Measurements from ENCODE around the gene LYVE1.

The LYVE1 gene

DNA sequence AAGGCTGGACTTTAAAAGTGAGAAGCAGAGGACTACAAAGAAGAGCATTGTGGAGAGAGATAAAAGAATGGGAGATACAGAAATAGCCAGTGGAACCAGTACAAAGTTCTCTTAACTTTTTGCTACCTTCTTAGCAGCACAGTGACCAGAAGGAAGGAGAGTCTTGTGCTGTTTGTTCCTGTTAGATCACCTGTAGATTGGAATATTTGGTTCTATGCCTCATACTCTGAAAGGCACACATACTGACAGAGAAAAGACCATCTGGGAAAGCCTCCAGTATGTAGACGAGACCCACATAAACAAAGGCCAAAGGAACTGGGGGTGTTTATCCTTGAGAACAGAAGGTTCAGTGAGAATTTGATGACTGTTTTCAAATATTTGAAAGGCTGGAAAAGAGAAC lies 46.2 kb downstream of the LYVE1 start:
- DNase-seq (ENCODE audit: low spot score): no peak

GRCh38 chr11:10520562-10520961 lies 47.9 kb downstream of the LYVE1 start:
- no peak for DNase-seq (ENCODE audit: low spot score)

DNA sequence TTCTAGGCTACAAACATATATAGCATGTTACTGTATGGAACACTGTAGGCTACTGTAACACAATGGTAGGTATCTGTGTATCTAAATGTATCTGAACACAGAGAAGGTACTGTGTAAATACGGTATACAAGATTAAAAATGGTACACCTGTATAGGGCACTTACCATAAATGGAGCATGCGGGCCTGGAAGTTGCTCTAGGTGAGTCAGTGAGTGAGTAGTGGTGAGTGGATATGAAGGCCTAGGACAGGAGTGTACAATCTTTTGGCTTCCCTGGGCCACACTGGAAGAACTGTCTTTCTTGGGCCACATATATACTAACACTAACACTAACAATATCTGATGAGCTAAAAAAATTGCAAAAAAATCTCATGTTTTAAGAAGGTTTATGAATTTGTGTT lies 48.8 kb downstream of the LYVE1 start:
- no peak for DNase-seq (ENCODE audit: low spot score)

GRCh38 chr11:10518891-10519290 lies 49.6 kb downstream of the LYVE1 start:
- DNase-seq (ENCODE audit: low spot score): no peak

DNA sequence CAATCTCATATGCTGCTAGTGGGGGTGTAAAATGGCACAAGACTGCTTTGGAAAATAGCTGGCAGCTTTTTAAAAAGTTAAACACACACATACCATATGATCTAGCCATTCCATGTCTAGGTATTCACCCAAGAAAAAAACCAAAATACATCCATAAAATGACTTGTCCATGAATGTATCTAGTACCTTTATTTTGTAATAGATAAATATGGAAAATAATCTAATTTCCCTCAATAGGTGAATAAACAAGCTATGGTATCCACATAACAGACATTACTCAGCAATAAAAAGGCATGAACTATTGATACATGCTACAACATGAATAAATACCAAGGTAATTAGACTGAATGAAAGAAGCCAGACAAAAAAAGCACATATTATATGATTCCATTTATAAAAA lies 50.3 kb downstream of the LYVE1 start:
- no peak for DNase-seq (ENCODE audit: low spot score)

GRCh38 chr11:10515418-10515817 lies 53.0 kb downstream of the LYVE1 start:
- DNase-seq (ENCODE audit: low spot score): no peak

DNA sequence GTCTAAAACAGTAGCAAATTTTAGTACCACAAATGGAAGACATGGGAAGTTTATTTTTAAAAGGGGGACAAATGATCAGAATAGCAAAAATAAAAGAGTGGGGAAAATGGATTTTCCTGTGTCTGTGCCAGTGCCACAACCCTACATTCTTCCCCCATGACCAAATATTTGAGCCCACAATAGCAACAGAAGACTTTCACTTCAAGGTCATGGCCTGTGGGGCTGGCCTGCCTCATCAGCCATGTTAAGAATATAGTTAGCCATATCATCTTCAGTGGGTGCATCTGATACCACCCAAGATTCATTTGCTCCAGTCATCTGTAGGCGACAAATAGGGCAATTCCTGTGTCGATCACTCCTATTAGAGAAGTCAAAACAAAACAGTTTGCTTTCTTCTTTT lies 53.8 kb downstream of the LYVE1 start:
- DNase-seq (ENCODE audit: low spot score): no peak

DNA sequence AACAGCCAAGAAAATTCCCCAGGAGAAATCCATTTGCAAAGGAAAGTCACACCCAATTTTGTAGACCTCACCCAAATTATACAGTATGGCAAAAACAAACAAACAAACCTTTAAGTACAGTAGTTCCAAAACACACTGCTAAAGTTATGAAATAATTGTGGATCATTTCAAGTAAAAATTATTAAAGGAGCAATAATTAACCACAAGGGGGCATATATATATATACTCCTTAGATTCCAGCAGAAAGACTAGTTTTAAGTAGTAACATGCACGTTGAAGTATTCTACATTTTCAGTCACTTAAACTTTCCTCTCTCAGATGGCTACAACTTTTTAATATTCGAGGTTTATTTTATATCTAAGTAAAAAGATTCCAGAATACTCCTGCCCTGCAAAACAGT lies 54.3 kb downstream of the LYVE1 start:
- no peak for DNase-seq (ENCODE audit: low spot score)

DNA sequence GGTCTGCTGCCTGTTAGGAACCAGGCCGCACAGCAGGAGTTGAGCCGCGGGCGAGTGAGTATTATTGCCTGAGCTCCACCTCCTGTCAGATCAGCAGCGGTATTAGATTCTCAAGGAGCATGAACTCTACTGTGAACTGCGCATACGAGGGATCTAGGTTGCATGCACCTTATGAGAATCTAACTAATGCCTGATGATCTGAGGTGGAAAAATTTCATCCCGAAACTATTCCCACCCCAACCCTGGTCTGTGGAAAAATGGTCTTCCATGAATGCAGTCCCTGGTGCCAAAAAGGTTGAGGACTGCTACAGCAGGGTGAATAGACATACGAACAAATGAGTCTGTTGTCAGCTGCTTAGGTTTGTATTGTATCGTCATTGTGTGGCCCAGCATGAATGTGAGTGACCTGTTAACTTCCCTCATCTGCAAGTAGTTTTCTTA lies 57.3 kb downstream of the LYVE1 start:
- DNase-seq (ENCODE audit: low spot score): no peak

Data from left forelimb (tissue), 1 donor.